ENCODE data around the gene CHST15. TPM values are rescaled to one million over a fixed set of nuclear protein-coding genes. Genes with fewer than 3 reads are reported as not detected.

The CHST15 gene
- total RNA-seq, 2 donors from 2014 or later, result 7.5 to 14.9 TPM

DNA sequence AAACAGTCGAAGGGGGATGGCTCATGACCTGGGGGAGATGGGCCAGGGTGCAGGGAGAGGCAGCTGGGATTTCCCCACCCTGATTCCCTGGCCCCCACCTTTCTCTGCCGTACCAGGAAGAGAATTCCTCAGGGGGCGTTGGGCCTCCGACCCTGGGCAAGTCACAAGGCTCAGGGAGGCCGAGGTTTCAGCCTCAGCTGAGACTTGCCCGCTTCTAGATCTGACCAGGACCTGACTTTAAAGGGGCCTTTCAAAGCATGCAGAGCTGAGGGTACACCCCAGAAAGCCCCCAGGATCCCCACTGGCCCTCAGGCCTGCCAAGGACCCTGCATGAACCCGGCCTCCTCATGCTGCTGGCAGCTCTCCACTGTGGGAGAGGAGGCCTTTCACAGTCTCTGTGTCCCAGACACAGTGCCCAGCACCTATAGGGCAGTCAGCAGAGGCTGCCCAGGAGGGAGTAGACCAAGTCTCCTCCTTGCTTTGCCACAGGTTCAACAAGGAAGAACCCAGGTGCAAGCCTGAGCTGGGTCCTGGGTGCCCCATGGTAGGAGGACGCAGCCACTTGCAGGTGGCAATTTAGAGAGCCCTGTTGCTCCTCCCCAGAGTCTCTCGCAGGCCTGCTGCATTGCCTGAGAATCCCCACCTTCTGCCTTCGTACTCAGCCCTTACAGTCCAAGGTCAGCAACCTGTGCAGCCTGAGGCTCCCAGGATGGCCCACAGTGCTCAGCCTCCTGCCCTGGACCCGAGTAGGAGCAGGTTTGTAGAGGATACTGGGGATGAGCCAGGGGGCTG lies 89.3 kb downstream of the CHST15 start:
- no peaks in the 10 kb centered on the region for H3K27me3 ChIP-seq (ENCODE audit: control insufficient read depth, insufficient read depth, low read length, poor library complexity, severe bottlenecking)
- Mint-ChIP-seq H3K27ac (no peak overlapping the region), H3K4me3 (no peak overlapping the region), H3K27me3 (ENCODE audit: insufficient read depth) (no peaks in the 10 kb centered on the region), H3K36me3 (ENCODE audit: low read depth) (peaks cover 11% of the 10 kb centered on the region), H3K9me3 (no peaks in the 10 kb centered on the region), H3K4me1 (no peaks in the 10 kb centered on the region)
- H3K4me3 ChIP-seq (ENCODE audit: low read length), result no peak overlapping the region
- DNase-seq, result peak; percentile 39
- WGBS, 2 experiments (ENCODE audit: insufficient coverage in 1 of 2, insufficient read length in 1 of 2), result 83 to 90% methylated on average over 5 to 11 of the region's 11 CpGs
- TF ChIP-seq, protein P1, sequence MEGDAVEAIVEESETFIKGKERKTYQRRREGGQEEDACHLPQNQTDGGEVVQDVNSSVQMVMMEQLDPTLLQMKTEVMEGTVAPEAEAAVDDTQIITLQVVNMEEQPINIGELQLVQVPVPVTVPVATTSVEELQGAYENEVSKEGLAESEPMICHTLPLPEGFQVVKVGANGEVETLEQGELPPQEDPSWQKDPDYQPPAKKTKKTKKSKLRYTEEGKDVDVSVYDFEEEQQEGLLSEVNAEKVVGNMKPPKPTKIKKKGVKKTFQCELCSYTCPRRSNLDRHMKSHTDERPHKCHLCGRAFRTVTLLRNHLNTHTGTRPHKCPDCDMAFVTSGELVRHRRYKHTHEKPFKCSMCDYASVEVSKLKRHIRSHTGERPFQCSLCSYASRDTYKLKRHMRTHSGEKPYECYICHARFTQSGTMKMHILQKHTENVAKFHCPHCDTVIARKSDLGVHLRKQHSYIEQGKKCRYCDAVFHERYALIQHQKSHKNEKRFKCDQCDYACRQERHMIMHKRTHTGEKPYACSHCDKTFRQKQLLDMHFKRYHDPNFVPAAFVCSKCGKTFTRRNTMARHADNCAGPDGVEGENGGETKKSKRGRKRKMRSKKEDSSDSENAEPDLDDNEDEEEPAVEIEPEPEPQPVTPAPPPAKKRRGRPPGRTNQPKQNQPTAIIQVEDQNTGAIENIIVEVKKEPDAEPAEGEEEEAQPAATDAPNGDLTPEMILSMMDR (conservative IDR thresholded peaks at IDR 0.05), result no peak
- peaks cover 13% of the 10 kb centered on the region for H3K36me3 ChIP-seq (ENCODE audit: control insufficient read depth, insufficient read depth, low read length)
- no peak overlapping the region for H3K9ac ChIP-seq (ENCODE audit: extremely low read depth, low read length, poor library complexity, severe bottlenecking)
- no peaks in the 10 kb centered on the region for H3K4me1 ChIP-seq (ENCODE audit: control insufficient read depth, insufficient read depth, low read length)
- no peak overlapping the region for H3K27ac ChIP-seq (ENCODE audit: low read depth, low read length)
- no peaks in the 10 kb centered on the region for H3K9me3 ChIP-seq (ENCODE audit: control insufficient read depth, low read length)

DNA sequence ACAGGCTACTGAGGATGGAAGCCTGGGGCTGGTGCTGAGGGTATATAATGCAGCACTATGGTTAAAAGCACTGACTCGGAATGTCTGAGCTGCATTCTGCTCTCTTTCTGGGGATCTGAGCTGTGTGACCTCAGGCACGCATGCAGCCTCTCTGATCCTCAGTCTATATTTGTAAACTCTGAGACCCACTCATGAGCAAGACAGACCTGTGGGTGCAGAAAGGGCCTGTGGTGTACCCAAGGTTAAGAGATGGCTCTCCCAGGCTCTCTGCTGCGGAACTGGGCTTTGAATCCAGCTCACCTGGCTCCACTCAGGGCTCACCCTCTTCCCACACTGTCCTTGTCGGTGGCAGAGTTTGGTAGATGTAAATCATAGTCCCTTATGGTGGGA lies 89.9 kb downstream of the CHST15 start:
- no peaks in the 10 kb centered on the region for H3K9me3 ChIP-seq (ENCODE audit: control insufficient read depth, low read length)
- no peaks in the 10 kb centered on the region for H3K4me1 Mint-ChIP-seq
- no peaks in the 10 kb centered on the region for H3K27me3 ChIP-seq (ENCODE audit: control insufficient read depth, insufficient read depth, low read length, poor library complexity, severe bottlenecking)
- no peak overlapping the region for H3K27ac Mint-ChIP-seq
- H3K27ac ChIP-seq (ENCODE audit: low read depth, low read length), result no peak overlapping the region
- 88% methylated on average over 2 to 4 of the region's 4 CpGs for WGBS, 2 experiments (ENCODE audit: insufficient coverage in 1 of 2, insufficient read length in 1 of 2)
- H3K27me3 Mint-ChIP-seq (ENCODE audit: insufficient read depth), result no peaks in the 10 kb centered on the region
- no peaks in the 10 kb centered on the region for H3K4me1 ChIP-seq (ENCODE audit: control insufficient read depth, insufficient read depth, low read length)
- no peak overlapping the region for H3K4me3 Mint-ChIP-seq
- peaks cover 7% of the 10 kb centered on the region for H3K36me3 Mint-ChIP-seq (ENCODE audit: low read depth)
- TF ChIP-seq, protein P1 (conservative IDR thresholded peaks at IDR 0.05), result no peak
- H3K9me3 Mint-ChIP-seq, result no peaks in the 10 kb centered on the region
- peak; percentile 29 for DNase-seq
- H3K4me3 ChIP-seq (ENCODE audit: low read length), result no peak overlapping the region
- peaks cover 7% of the 10 kb centered on the region for H3K36me3 ChIP-seq (ENCODE audit: control insufficient read depth, insufficient read depth, low read length)
- H3K9ac ChIP-seq (ENCODE audit: extremely low read depth, low read length, poor library complexity, severe bottlenecking), result no peak overlapping the region

DNA sequence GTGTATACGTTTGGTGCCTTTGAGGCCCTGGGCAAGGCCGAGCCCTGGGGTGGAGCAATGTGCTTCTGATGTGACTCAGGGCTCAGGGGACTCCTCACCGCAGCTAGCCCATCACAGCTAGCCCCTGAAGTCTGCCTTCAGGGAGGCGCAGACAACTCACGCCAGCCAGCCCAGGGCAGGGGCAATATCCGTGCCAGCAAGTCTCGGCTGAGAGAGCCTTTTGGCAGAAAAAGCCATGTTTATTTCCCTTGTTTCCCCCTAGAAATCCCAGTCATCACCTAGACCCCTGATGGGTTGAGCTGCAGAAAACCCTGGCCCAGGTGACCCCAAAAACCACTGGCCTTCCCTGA lies 90.4 kb downstream of the CHST15 start:
- DNase-seq, result no peak
- TF ChIP-seq, protein P1 (conservative IDR thresholded peaks at IDR 0.05), result no peak
- no peaks in the 10 kb centered on the region for H3K27me3 Mint-ChIP-seq (ENCODE audit: insufficient read depth)
- Histone ChIP-seq H3K27ac (ENCODE audit: low read depth, low read length) (no peak overlapping the region), H3K27me3 (ENCODE audit: control insufficient read depth, insufficient read depth, low read length, poor library complexity, severe bottlenecking) (no peaks in the 10 kb centered on the region), H3K4me3 (ENCODE audit: low read length) (no peak overlapping the region), H3K9ac (ENCODE audit: extremely low read depth, low read length, poor library complexity, severe bottlenecking) (no peak overlapping the region), H3K36me3 (ENCODE audit: control insufficient read depth, insufficient read depth, low read length) (peaks cover 3% of the 10 kb centered on the region), H3K4me1 (ENCODE audit: control insufficient read depth, insufficient read depth, low read length) (no peaks in the 10 kb centered on the region), H3K9me3 (ENCODE audit: control insufficient read depth, low read length) (no peaks in the 10 kb centered on the region)
- no peaks in the 10 kb centered on the region for H3K9me3 Mint-ChIP-seq
- H3K36me3 Mint-ChIP-seq (ENCODE audit: low read depth), result peaks cover 3% of the 10 kb centered on the region
- WGBS, 2 experiments (ENCODE audit: insufficient coverage in 1 of 2, insufficient read length in 1 of 2), result 93 to 98% methylated on average over 7 of the region's 7 CpGs
- H3K4me1 Mint-ChIP-seq, result no peaks in the 10 kb centered on the region
- H3K4me3 Mint-ChIP-seq, result no peak overlapping the region
- H3K27ac Mint-ChIP-seq, result no peak overlapping the region
